ENCODE data around the gene CLEC16A.

CLEC16A gene

DNA sequence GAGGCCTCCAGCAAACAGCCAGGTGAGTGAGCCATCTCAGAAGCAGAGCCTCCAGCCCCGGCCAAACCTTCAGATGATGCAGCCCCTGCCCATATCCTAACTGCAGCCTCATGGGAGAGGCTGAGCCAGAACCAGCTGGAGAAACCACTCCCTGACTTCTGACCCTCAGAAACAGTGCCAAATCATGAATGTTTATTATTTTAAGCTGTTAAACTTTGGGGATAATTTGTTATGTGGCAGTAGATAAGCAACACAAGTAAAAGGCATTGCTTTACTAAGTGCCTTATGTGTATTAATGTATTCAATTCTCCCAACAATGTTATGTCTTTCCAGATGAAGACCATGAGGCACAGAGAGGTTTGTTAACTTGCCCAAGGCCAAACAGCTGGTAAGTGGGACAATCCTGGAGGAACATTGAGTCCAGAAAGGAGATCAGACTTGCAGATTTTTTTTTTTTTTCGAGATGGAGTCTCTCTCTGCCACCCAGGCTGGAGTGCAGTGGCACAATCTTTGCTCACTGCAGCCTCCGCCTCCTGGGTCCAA is 252.0 kb downstream of the CLEC16A start:
- DNase-seq (no peak), ATAC-seq (no peak)
- Mint-ChIP-seq H3K4me3 (no peak overlapping the region), H3K36me3 (ENCODE audit: low read depth) (no peaks in the 10 kb centered on the region), H3K4me1 (peaks cover 28% of the 10 kb centered on the region), H3K27ac (no peak overlapping the region), H3K27me3 (no peaks in the 10 kb centered on the region), H3K9me3 (no peaks in the 10 kb centered on the region)

- Mint-ChIP-seq H3K27me3 (no peaks in the 10 kb centered on the region), H3K4me3 (no peak overlapping the region), H3K4me1 (peaks cover 42% of the 10 kb centered on the region), H3K27ac (no peak overlapping the region), H3K9me3 (no peaks in the 10 kb centered on the region), H3K36me3 (ENCODE audit: low read depth) (no peaks in the 10 kb centered on the region)
- no peak for DNase-seq
- no peak for ATAC-seq
These were observed 254.0 kb downstream of the CLEC16A start for GRCh38 chr16:11198375-11198774.

DNA sequence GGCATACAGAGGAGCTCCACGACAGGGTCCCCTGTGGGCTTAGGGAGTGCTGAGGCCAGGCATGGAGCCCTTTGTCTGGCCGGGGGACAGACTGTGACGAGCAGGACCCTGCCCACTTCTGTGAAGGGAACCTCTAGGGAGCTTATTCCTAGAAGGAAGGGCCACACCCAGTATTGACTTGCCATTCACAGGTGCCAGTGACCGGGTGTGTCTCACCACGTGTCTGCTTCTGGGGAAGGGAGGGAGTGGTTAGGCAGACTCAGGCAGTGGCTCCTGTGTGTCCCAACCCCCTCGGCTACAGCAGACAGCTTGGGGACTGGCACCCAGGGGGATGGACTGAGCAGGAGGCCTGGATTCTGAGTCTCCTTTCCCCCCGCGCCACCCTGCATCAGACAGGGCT is 254.5 kb downstream of the CLEC16A start:
- H3K27ac Mint-ChIP-seq: no peak overlapping the region

DNA sequence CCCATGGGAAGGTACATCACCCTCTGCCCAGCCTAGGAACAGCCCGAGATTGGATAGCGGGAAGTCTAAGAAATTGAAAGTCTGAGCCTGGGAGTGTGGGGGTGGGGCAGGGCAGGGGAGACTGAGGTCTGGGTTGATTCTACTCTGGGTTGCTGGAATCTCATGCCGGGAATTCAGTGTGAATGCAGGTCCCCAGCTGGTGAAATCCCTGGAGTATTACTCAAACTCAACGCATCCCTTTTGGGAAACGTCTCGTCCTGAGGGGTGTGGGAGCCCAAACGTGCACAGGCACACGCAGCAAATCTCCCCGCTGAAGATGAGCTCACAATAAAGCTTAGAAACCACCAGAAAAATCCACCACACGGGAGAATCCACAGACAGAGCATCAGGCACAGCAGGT is 256.2 kb downstream of the CLEC16A start:
- Mint-ChIP-seq H3K4me1 (peaks cover 44% of the 10 kb centered on the region), H3K36me3 (ENCODE audit: low read depth) (no peaks in the 10 kb centered on the region), H3K4me3 (no peak overlapping the region), H3K27ac (peak overlapping the region; percentile 37), H3K9me3 (no peaks in the 10 kb centered on the region), H3K27me3 (no peaks in the 10 kb centered on the region)
- DNase-seq (no peak), ATAC-seq (no peak)

More for the DNA sequence above, 254.5 kb downstream of the CLEC16A start:
- peaks cover 41% of the 10 kb centered on the region for H3K4me1 Mint-ChIP-seq
- ATAC-seq (no peak), DNase-seq (no peak)
- H3K27me3 Mint-ChIP-seq: no peaks in the 10 kb centered on the region
- no peaks in the 10 kb centered on the region for H3K36me3 Mint-ChIP-seq (ENCODE audit: low read depth)
- no peaks in the 10 kb centered on the region for H3K9me3 Mint-ChIP-seq
- no peak overlapping the region for H3K4me3 Mint-ChIP-seq

DNA sequence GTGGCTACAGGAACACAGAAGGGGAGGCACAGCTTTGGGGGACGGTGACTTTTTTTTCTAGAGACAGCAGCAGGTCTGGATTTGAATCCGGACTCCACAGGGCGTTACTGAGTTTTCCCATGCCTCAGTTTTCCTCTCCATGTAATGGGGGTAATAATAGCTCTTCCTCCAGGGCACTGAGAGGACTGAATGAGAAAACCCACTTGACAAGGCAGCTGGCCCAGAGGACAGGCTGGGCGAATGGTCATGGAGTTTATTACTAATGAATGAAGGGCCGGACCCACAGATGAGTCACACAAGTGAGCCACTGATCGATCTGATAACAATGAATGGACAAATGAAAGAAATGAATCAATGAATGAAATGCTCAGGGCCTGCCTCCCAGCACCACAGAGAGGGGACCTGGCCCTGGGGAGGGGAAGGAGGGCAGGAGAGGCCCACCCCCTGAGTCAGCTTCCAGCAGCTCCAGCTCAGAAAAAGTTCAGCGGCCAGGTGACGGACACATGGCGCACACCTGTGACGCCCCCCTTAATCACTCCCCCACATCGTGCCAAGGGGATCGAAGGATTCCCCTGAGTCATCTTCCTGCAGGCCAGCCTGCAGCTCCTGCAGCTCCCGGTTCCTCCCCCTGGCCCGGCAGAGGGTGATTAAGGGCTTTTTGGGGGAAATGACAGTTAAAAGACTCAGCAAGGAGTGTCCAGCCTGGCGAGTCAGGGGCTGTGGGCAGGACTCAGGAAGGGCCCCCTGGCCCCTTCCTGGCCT is 257.3 kb downstream of the CLEC16A start:
- Mint-ChIP-seq H3K36me3 (ENCODE audit: low read depth) (no peaks in the 10 kb centered on the region), H3K4me3 (no peak overlapping the region), H3K27me3 (no peaks in the 10 kb centered on the region), H3K9me3 (no peaks in the 10 kb centered on the region), H3K27ac (peak overlapping the region; percentile 56), H3K4me1 (peaks cover 55% of the 10 kb centered on the region)
- DNase-seq: no peak
- no peak for ATAC-seq

DNA sequence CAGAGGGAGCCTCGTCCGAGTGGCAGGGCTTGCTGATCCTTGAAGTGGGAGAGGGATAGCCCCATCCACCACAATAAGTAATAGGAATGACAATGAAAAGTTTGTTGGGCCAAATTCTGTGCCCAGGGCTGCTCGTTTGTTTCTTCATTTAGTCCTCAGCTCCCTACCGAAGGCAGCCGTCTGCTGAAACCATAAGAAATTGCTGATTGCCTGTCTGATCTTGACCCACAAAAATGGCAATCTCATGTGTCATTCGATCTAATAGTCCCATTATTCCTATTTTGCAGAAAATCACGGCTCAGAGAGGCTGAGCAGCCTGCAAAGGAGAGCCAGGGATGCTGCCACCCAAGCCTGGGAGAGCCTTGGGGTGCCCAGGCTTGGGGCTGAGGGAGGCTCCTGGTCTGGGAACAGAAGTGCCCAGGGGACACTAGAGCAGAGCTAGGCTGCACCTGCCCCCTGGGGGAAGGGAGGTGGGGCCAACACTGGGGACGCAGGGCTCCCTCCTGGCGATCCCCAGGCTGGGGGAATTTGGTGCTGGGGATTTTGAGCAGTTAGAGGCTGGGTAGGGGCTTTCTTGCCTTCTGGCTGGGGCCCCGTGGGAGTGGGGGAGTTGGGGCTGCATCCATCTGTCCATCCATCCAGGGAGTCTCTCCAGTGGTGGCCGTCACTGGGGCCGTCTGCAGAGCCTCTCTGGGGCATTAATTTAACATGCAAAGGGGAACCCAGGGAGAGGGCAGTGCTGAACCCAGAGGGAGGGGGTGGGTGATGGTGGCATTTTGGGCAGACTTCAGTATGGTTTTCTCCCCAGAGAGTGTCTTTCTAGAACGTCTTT is 258.1 kb downstream of the CLEC16A start:
- no peak overlapping the region for H3K4me3 Mint-ChIP-seq
- no peaks in the 10 kb centered on the region for H3K9me3 Mint-ChIP-seq
- H3K27ac Mint-ChIP-seq: peak overlapping the region; percentile 69
- no peaks in the 10 kb centered on the region for H3K27me3 Mint-ChIP-seq
- peak; percentile 29 for DNase-seq
- H3K4me1 Mint-ChIP-seq: peaks cover 61% of the 10 kb centered on the region
- no peaks in the 10 kb centered on the region for H3K36me3 Mint-ChIP-seq (ENCODE audit: low read depth)
- peak; percentile 14 for ATAC-seq

DNA sequence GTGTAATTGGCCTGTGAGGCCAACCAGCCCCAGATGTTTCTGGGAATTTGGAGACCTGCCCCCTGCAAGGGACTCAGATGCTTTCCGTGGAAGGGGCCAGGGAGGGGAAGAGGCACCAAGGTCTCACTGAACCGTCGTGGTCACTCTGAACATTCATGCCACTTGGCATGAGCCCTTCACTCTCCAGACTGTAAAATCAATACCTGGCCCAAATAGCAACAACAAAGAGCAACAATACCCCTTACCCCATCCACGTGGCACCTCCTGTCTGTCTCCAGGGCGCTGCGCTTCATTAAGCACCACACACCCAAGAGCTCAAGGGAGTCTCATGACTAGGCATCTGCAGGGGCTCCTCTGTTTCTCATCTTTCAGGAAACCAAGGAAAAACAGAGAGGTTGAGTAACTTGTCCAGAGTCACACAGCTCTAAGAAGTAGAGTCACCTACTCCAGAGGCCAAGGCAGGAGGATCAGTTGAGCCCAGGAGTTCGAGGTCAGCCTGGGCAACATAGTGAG is 258.8 kb downstream of the CLEC16A start:
- no peak for ATAC-seq
- no peaks in the 10 kb centered on the region for H3K9me3 Mint-ChIP-seq
- peak overlapping the region; percentile 69 for H3K27ac Mint-ChIP-seq
- H3K4me3 Mint-ChIP-seq: no peak overlapping the region
- no peaks in the 10 kb centered on the region for H3K36me3 Mint-ChIP-seq (ENCODE audit: low read depth)
- peaks cover 62% of the 10 kb centered on the region for H3K4me1 Mint-ChIP-seq
- no peak for DNase-seq
- no peaks in the 10 kb centered on the region for H3K27me3 Mint-ChIP-seq

- H3K36me3 Mint-ChIP-seq (ENCODE audit: low read depth): no peaks in the 10 kb centered on the region
- H3K4me1 Mint-ChIP-seq: peaks cover 67% of the 10 kb centered on the region
- ATAC-seq (no peak), DNase-seq (no peak)
- H3K27ac Mint-ChIP-seq: no peak overlapping the region
- H3K27me3 Mint-ChIP-seq: no peaks in the 10 kb centered on the region
- no peaks in the 10 kb centered on the region for H3K9me3 Mint-ChIP-seq
- H3K4me3 Mint-ChIP-seq: no peak overlapping the region
These were observed 260.2 kb downstream of the CLEC16A start for GRCh38 chr16:11204513-11205047.

- peaks cover 67% of the 10 kb centered on the region for H3K4me1 Mint-ChIP-seq
These were observed 260.8 kb downstream of the CLEC16A start for GRCh38 chr16:11205065-11205699.

DNA sequence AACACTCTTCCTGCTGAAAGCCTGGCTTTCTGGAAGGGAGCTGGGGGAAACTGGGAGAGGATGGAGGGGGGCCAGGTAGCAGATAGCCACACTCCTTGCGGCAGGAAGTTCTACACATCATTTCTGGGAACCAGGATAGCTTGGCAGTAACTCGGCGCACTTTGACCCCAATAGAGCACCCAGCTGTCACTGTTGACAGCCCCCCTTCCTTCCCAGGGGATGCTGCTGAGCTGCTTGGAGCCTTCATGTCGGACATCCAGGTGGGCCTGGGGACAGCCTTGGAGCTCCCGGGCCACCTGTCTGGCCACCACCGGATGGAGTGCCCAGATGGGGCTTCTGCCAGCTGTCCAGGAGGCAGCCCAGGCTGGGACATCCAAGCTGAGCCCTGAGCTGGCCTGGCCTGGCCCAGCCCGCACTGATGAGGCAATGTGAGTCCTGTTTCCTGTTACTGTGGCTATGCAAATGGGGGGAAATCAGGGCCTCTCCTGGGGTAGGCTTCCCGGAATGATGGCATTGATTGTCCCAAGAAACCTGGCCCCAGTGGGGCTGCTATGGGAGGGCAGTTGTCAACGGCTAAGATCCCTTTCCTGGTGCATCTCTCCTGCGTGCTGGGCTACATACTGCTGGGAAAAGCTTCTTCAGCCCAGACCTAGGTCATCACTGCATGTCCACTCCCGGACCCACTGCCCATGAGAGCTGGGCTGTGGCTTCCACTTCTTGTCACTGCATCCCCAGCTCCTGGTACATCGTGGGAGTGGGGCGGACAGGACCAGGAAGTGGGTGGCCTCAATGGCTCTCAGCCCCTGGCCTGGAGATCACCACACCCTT is 261.6 kb downstream of the CLEC16A start:
- Mint-ChIP-seq H3K36me3 (ENCODE audit: low read depth) (no peaks in the 10 kb centered on the region), H3K4me1 (peaks cover 63% of the 10 kb centered on the region), H3K4me3 (no peak overlapping the region), H3K27me3 (no peaks in the 10 kb centered on the region), H3K27ac (peak overlapping the region; percentile 83), H3K9me3 (no peaks in the 10 kb centered on the region)
- DNase-seq: no peak
- ATAC-seq: no peak

More at GRCh38 chr16:11205065-11205699, 260.8 kb downstream of the CLEC16A start:
- Mint-ChIP-seq H3K4me3 (no peak overlapping the region), H3K27me3 (no peaks in the 10 kb centered on the region), H3K36me3 (ENCODE audit: low read depth) (no peaks in the 10 kb centered on the region), H3K9me3 (no peaks in the 10 kb centered on the region), H3K27ac (no peak overlapping the region)
- no peak for ATAC-seq
- no peak for DNase-seq

- Mint-ChIP-seq H3K4me1 (peaks cover 47% of the 10 kb centered on the region), H3K27ac (peak overlapping the region; percentile 56), H3K27me3 (no peaks in the 10 kb centered on the region), H3K36me3 (ENCODE audit: low read depth) (no peaks in the 10 kb centered on the region), H3K9me3 (no peaks in the 10 kb centered on the region), H3K4me3 (no peak overlapping the region)
- ATAC-seq (no peak), DNase-seq (no peak)
These were observed 263.3 kb downstream of the CLEC16A start for GRCh38 chr16:11207646-11208045.

DNA sequence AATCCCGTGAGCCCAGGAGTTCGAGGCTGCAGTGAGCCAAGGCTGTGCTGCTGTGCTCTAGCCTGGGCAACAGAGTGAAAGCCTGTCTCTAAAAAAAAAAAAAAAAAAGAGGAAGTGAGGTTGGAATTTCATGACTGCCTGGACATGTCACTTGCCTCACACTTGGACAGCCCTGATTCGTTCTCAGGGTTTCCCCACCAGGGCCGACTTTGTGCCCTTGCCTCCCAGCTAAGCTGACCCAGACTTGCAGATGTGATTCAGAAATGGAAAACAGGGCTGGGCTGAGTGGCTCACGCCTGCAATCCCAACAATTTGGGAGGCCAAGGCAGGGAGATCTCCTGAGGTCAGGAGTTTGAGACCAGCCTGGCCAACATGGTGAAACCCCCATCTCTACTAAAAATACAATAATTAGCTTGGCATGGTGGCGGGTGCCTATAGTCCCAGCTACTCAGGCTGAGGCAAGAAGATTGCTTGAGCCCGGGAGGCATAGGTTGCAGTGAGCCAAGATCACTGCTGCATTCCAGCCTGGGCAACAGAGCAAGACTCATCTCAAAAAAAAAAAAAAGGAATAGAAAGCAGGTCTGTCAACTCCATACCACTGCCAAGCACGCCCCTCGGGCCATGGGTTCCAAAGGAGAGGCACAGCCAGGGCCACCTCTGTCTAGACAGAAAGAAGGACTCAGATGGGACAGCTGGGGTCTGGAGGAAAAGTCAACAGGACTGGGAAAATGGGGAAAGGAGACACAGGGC is 264.7 kb downstream of the CLEC16A start:
- Mint-ChIP-seq H3K27me3 (no peaks in the 10 kb centered on the region), H3K9me3 (no peaks in the 10 kb centered on the region), H3K4me1 (peaks cover 39% of the 10 kb centered on the region), H3K4me3 (no peak overlapping the region), H3K27ac (no peak overlapping the region), H3K36me3 (ENCODE audit: low read depth) (no peaks in the 10 kb centered on the region)
- ATAC-seq (no peak), DNase-seq (no peak)

GRCh38 chr16:11210260-11210659 is 265.9 kb downstream of the CLEC16A start:
- ATAC-seq (no peak), DNase-seq (no peak)
- Mint-ChIP-seq H3K27ac (no peak overlapping the region), H3K27me3 (no peaks in the 10 kb centered on the region), H3K4me3 (no peak overlapping the region), H3K9me3 (no peaks in the 10 kb centered on the region), H3K36me3 (ENCODE audit: low read depth) (no peaks in the 10 kb centered on the region), H3K4me1 (peaks cover 28% of the 10 kb centered on the region)

All from activated naive CD8-positive, alpha-beta T cell treated with anti-CD3 and anti-CD28 coated beads, Interleukin-2, amount 50 U/mL, for 24 hours (primary cell).